Endothelial cell of umbilical vein (primary cell): Measurements from ENCODE around the gene SMIM30. TPM values are rescaled to one million over a fixed set of nuclear protein-coding genes. Genes with fewer than 3 reads are reported as not detected.

ENCODE experiments used
- BruUV-seq: library from RNA; stranded (reverse); fragments of 400-500 nt; replicated peaks from 2 replicates; lab custom pipeline; 2021; lab: Mats Ljungman, UMichigan
- CTCF ChIA-PET: fragments of 300-600, 350-600 bp; sonication (Branson Sonifier 250); formaldehyde crosslinking; loops from one replicate; lab custom pipeline; 2021; ENCODE audit warnings: antibody characterized with exemption, inconsistent platforms; lab: Charles Lee
- POLR2A ChIA-PET: fragments of 300-600, 350-600 bp; sonication (Branson Sonifier 250); formaldehyde crosslinking; loops from one replicate; lab custom pipeline; 2021; ENCODE audit warnings: antibody characterized with exemption, inconsistent platforms; lab: Charles Lee
- DNase-seq: peaks from one replicate; pipeline ENCODE4 v3.0.0-alpha.2; 2011; ENCODE audit warnings: low read depth, low spot score
- FAIRE-seq: peaks from 2 replicates; lab custom pipeline; 2011; peaks lifted over from hg19 to GRCh38; lab: Jason Lieb, UNC
- H2AFZ ChIP-seq: 2 replicates; pipeline ENCODE4 v1.6.0; 2012; ENCODE audit warnings: low read depth, low read length, control low read depth, inconsistent platforms
- H3K27ac ChIP-seq: 2 replicates; pipeline ENCODE4 v1.5.1; 2011; ENCODE audit warnings: low read depth, mild to moderate bottlenecking, control low read depth, low read length, moderate library complexity; ENCODE audit not compliant: insufficient read depth
- H3K27me3 ChIP-seq, 2 experiments: 2 replicates each; pipeline versions ENCODE4 v1.6.0 to v1.6.1; 2011; ENCODE audit warnings: low read length in 2 of 2, mixed read lengths in 1 of 2; ENCODE audit not compliant: control insufficient read depth in 2 of 2, insufficient read depth in 2 of 2
- H3K36me3 ChIP-seq, 2 experiments: 2 replicates in 1 of 2; 3 replicates in 1 of 2; pipeline ENCODE4 v1.5.1; 2011; ENCODE audit warnings: low read length in 2 of 2, mild to moderate bottlenecking in 1 of 2, moderate library complexity in 1 of 2; ENCODE audit not compliant: control insufficient read depth in 2 of 2, insufficient read depth in 2 of 2; ENCODE audit errors: extremely low read depth in 1 of 2
- H3K4me1 ChIP-seq: 3 replicates; pipeline ENCODE4 v1.5.1; 2011; ENCODE audit warnings: mild to moderate bottlenecking, low read length; ENCODE audit not compliant: control insufficient read depth, insufficient read depth; ENCODE audit errors: extremely low read depth
- H3K4me2 ChIP-seq: 2 replicates; pipeline ENCODE4 v1.6.1; 2011; ENCODE audit warnings: low read length, control low read depth, mixed read lengths; ENCODE audit not compliant: insufficient read depth
- H3K4me3 ChIP-seq, 3 experiments: fragments of 200-600 bp in 1 of 3; sonication (generic), shearing (Covaris generic) in 1 of 3; replicated peaks in 1 of 3; 2 replicates each; pipeline ENCODE4 v1.5.1; 2011 to 2016; ENCODE audit warnings: control low read depth in 3 of 3, low read length in 3 of 3, mild to moderate bottlenecking in 2 of 3, inconsistent platforms in 1 of 3, low read depth in 1 of 3, moderate library complexity in 1 of 3; ENCODE audit not compliant: insufficient read depth in 1 of 3
- H3K79me2 ChIP-seq: 2 replicates; pipeline ENCODE4 v1.6.0; 2012; ENCODE audit warnings: low read length, inconsistent platforms; ENCODE audit not compliant: control insufficient read depth, insufficient read depth
- H3K9ac ChIP-seq: replicated peaks from 2 replicates; pipeline ENCODE3; 2011; ENCODE audit warnings: low read length, control low read depth; ENCODE audit not compliant: insufficient read depth; ENCODE audit errors: extremely low read depth
- H3K9me1 ChIP-seq: replicated peaks from 3 replicates; pipeline ENCODE4 v1.6.0; 2011; ENCODE audit warnings: mild to moderate bottlenecking, low read length; ENCODE audit not compliant: control insufficient read depth, insufficient read depth; ENCODE audit errors: extremely low read depth
- H3K9me3 ChIP-seq: replicated peaks from 2 replicates; pipeline ENCODE4 v1.5.1; 2012; ENCODE audit warnings: low read length, inconsistent platforms; ENCODE audit not compliant: control insufficient read depth, insufficient read depth
- H4K20me1 ChIP-seq: replicated peaks from 2 replicates; pipeline ENCODE3; 2011; ENCODE audit warnings: mild to moderate bottlenecking, low read length; ENCODE audit not compliant: control insufficient read depth, insufficient read depth; ENCODE audit errors: extremely low read depth
- EZH2 ChIP-seq: IDR thresholded peaks from 2 replicates; pipeline ENCODE4 v1.6.1; 2012; ENCODE audit warnings: borderline replicate concordance, low read depth, mild to moderate bottlenecking, moderate library complexity, low read length, inconsistent platforms; ENCODE audit not compliant: severe bottlenecking
- FOS ChIP-seq: IDR thresholded peaks from 2 replicates; pipeline ENCODE4 v1.6.1; 2011; ENCODE audit warnings: mild to moderate bottlenecking, low read length, moderate library complexity, borderline replicate concordance; ENCODE audit not compliant: insufficient read depth
- GATA2 ChIP-seq: IDR thresholded peaks from 2 replicates; pipeline ENCODE4 v1.7.0; 2011; ENCODE audit warnings: low read depth, mild to moderate bottlenecking, moderate library complexity, mixed read lengths, low read length; ENCODE audit not compliant: insufficient read length, insufficient read depth
- JUN ChIP-seq: IDR thresholded peaks from 2 replicates; pipeline ENCODE4 v1.6.1; 2011; ENCODE audit warnings: borderline replicate concordance, low read depth; ENCODE audit not compliant: insufficient read length, insufficient read depth
- MYC ChIP-seq: IDR thresholded peaks from one replicate; pipeline ENCODE4 v1.6.1; 2011; ENCODE audit warnings: mild to moderate bottlenecking, low read depth, low read length
- POLR2A ChIP-seq: IDR thresholded peaks from 2 replicates; pipeline ENCODE4 v1.6.1; 2012; ENCODE audit warnings: low read depth, mild to moderate bottlenecking, control low read depth, low read length
- POLR2AphosphoS5 ChIP-seq: IDR thresholded peaks from 2 replicates; pipeline ENCODE4 v1.6.1; 2012; ENCODE audit warnings: low read depth, mild to moderate bottlenecking, control low read depth, low read length, moderate library complexity; ENCODE audit not compliant: insufficient read depth
- dilution Hi-C: fragments of 300-500 bp; cut with MboI; formaldehyde crosslinking; loops from one replicate; pipeline ENCODE4 v1.15.0; 2019; ENCODE audit warnings: low sequenced_read_pairs; ENCODE audit not compliant: extremely low pct_ligation_motif_present
- intact Hi-C: fragments of 100-400 bp; cut with micrococcal nuclease; formaldehyde crosslinking; loops from one replicate; pipeline ENCODE4 v1.10.0; 2022
- polyA plus RNA-seq, 4 experiments: library from polyadenylated mRNA; depleted of rRNA in 3 of 4; stranded (reverse) in 3 of 4; unstranded in 1 of 4; fragments of >200 nt; gene quantifications; 2 replicates each; pipeline versions ENCODE4 v1.2.1 to v1.2.3, GENCODE V29; 2011 to 2012; ENCODE audit warnings: missing spikeins in 1 of 4
- total RNA-seq: library from RNA; stranded (reverse); gene quantifications from 2 replicates; pipeline ENCODE4 v1.2.3, GENCODE V29; 2021
- TF ChIP-seq, protein P1 (sequence below), 2 donors: IDR thresholded peaks; 1 replicate in 1 of 2; 2 replicates in 1 of 2; pipeline ENCODE4 v1.5.1; 2011; ENCODE audit warnings: low read length in 2 of 2, mild to moderate bottlenecking in 2 of 2, moderate library complexity in 2 of 2, control low read depth in 1 of 2, inconsistent platforms in 1 of 2, low read depth in 1 of 2; ENCODE audit not compliant: insufficient read depth in 1 of 2; ENCODE audit errors: extremely low read depth in 1 of 2
- TF ChIP-seq, protein P2 (sequence below): IDR thresholded peaks from 2 replicates; pipeline ENCODE4 v1.6.1; 2011; ENCODE audit not compliant: insufficient read depth, insufficient read length

SMIM30 gene
- total and polyA plus RNA-seq, 2 donors (not counting 3 experiments of a cell fraction or from before 2014, with no cell fraction given), result 26.3 to 39.1 TPM

DNA sequence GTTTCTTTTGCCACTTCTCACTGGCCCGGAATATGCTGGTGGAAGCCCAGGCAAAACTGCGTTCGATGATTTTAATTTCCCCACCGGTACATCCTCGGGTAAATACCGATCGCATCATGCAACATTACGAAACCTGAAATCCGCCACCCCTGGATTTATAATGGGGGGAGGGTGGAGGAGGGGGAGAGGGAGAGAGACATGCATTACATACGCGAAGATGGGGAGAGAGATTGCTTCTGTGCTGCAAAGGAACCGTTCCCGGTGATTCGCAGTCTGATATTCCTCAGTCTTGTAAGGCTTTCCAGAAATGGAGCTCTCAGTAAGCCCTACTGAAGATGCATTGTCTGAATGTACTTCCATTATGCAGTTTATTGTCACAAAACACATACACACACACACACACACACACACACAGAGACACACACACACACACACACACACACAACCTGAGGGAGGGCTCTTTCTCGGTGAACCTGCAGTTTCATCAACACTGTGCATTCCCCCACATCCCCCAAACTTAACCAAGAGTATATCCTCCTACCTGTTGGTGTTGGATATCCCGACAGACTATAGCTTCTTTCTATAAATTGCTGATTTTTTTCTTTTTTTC is 32.5 kb downstream of the SMIM30 start:
- CTCF ChIA-PET, result interaction anchor here (0.6 to 1.4 kb wide), 8 partner anchors 9 to 745 kb away, joined by 3 to 6 read pairs (median 4); no protein-coding TSS in a partner anchor
- no peak for FAIRE-seq
- Histone ChIP-seq H3K4me2 (peak overlapping the region; percentile 83), H3K9ac (no peak overlapping the region), H3K79me2 (no peaks in the 10 kb centered on the region), H3K27me3 (peaks cover 15 to 43% of the 10 kb centered on the region in 2 experiments), H3K27ac (no peak overlapping the region), H4K20me1 (no peaks in the 10 kb centered on the region), H3K4me1 (peaks cover 6% of the 10 kb centered on the region), H3K9me3 (no peaks in the 10 kb centered on the region), H3K9me1 (no peaks in the 10 kb centered on the region), H2AFZ (peak overlapping the region; percentile 84), H3K4me3 (peak overlapping the region in 2 of 3 experiments; percentile 5 to 48), H3K36me3 (no peaks in the 10 kb centered on the region)
- POLR2A ChIA-PET, result interaction anchor here (0.6 kb wide), 1 partner anchor 985 kb away, joined by 5 read pairs; no protein-coding TSS in a partner anchor
- dilution Hi-C loops (no loop called here), intact Hi-C loops (loop anchor here (2.0 kb wide), 1 partner anchor 33 kb away; the partner anchor contains the start of gene SMIM30)
- no TSS peak for BruUV-seq
- no peak for TF ChIP-seq FOS
- TF ChIP-seq GATA2, result no peak
- peak; percentile 3 for TF ChIP-seq EZH2
- DNase-seq, result peak; percentile 3

DNA sequence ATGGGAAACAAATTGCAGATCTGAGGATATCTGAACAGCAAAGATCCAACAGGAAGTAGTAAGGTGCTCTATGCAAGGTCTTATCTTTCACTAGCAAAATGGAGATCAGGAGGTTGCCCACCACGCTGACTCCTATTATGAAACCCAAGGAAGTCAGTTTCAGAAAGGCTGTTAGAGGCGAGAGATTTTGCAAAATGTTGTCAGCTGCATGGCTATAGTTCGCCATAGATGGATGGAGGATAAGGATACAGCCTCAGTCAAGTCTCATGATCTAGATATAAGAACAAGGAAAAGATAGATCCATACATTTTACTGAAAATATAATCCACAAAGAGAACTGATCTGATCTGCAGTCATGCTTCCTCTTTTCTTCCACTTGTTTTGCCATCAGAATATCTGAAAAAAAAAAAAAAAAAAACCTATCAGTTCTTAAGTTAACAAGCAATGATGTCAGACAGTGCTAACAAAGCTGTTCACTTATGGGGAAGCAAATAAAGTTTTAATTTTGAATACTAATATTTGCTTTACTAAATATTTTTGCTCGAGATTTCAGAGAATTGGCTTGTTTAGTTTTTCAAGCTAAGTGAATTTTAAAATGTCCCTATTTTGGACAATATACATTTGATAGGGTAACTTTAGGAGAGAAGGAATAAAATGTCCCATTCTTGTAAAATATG is 33.7 kb downstream of the SMIM30 start:
- peaks cover 15 to 43% of the 10 kb centered on the region in 2 experiments for H3K27me3 ChIP-seq
- DNase-seq (no peak), FAIRE-seq (no peak)
- H3K4me1 ChIP-seq, result peaks cover 6% of the 10 kb centered on the region
- no peak overlapping the region for H2AFZ ChIP-seq
- no peaks in the 10 kb centered on the region for H3K9me3 ChIP-seq
- no peaks in the 10 kb centered on the region for H4K20me1 ChIP-seq
- no peaks in the 10 kb centered on the region for H3K79me2 ChIP-seq
- ChIA-PET POLR2A (no interaction called here), CTCF (interaction anchor here (0.9 kb wide), 1 partner anchor 9 kb away, joined by 3 read pairs; no protein-coding TSS in a partner anchor)
- H3K9ac ChIP-seq, result no peak overlapping the region
- intact Hi-C loops, result no loop called here
- BruUV-seq, result no TSS peak
- H3K36me3 ChIP-seq, result no peaks in the 10 kb centered on the region
- TF ChIP-seq JUN (no peak), POLR2A (no peak), FOS (no peak), POLR2AphosphoS5 (no peak), MYC (no peak), GATA2 (no peak), EZH2 (no peak)
- TF ChIP-seq, protein P1, sequence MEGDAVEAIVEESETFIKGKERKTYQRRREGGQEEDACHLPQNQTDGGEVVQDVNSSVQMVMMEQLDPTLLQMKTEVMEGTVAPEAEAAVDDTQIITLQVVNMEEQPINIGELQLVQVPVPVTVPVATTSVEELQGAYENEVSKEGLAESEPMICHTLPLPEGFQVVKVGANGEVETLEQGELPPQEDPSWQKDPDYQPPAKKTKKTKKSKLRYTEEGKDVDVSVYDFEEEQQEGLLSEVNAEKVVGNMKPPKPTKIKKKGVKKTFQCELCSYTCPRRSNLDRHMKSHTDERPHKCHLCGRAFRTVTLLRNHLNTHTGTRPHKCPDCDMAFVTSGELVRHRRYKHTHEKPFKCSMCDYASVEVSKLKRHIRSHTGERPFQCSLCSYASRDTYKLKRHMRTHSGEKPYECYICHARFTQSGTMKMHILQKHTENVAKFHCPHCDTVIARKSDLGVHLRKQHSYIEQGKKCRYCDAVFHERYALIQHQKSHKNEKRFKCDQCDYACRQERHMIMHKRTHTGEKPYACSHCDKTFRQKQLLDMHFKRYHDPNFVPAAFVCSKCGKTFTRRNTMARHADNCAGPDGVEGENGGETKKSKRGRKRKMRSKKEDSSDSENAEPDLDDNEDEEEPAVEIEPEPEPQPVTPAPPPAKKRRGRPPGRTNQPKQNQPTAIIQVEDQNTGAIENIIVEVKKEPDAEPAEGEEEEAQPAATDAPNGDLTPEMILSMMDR (IDR thresholded peaks at IDR 0.05; ENCODE audit: extremely low read depth in 1 of 2, insufficient read depth in 1 of 2, low read depth in 1 of 2, low read length in 2 of 2), result no peak
- TF ChIP-seq, protein P2, sequence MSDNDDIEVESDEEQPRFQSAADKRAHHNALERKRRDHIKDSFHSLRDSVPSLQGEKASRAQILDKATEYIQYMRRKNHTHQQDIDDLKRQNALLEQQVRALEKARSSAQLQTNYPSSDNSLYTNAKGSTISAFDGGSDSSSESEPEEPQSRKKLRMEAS, result no peak
- no peaks in the 10 kb centered on the region for H3K9me1 ChIP-seq
- no peak overlapping the region for H3K27ac ChIP-seq
- no peak overlapping the region for H3K4me3 ChIP-seq
- dilution Hi-C loops, result no loop called here
- no peak overlapping the region for H3K4me2 ChIP-seq
